UCSD-AML1 (cell line): Measurements from ENCODE around the gene AURKB.
"Not testable (repeated sequence)": the region's sequence is repeated elsewhere in the genome, so short reads cannot be mapped to it uniquely, and the experiment has no call there.

Experiments used
- DNase-seq: peaks from one replicate; lab custom pipeline; 2025; ENCODE audit not compliant: unreplicated experiment; lab: John Stamatoyannopoulos, UW

AURKB gene

DNA sequence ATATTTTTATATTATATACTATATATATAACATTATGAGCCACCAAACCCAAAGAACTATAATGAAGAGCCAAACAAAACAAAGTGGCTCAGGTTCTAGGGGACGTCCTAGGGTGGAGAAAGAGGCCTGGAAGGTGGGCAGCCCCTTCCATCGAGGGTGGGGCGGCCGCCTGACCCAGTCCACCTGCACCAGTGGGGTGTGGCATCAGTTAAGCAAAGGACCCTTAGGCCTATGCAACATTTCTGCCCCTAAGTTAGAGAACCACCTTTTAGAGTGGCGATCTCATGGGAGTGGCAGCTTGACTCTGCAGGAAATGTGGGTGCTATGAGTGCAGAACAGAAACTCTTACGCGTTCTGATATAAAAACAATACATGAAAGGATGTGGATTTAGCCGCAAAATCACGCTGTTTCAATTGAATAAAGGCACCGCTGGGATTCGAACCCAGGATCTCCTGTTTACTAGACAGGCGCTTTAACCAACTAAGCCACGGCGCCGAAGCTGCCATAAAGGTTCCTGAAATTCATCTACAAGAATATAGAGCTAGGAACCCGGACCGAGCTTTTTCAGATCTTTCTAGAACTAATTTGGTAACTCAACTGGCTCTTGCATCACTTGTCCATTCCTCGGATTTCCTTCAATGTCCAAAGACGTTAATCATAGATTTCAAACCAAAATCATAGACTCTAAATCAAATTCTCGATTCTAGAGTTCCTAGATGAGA is 15.6 kb upstream of the AURKB start:
- DNase-seq, result no peak

DNA sequence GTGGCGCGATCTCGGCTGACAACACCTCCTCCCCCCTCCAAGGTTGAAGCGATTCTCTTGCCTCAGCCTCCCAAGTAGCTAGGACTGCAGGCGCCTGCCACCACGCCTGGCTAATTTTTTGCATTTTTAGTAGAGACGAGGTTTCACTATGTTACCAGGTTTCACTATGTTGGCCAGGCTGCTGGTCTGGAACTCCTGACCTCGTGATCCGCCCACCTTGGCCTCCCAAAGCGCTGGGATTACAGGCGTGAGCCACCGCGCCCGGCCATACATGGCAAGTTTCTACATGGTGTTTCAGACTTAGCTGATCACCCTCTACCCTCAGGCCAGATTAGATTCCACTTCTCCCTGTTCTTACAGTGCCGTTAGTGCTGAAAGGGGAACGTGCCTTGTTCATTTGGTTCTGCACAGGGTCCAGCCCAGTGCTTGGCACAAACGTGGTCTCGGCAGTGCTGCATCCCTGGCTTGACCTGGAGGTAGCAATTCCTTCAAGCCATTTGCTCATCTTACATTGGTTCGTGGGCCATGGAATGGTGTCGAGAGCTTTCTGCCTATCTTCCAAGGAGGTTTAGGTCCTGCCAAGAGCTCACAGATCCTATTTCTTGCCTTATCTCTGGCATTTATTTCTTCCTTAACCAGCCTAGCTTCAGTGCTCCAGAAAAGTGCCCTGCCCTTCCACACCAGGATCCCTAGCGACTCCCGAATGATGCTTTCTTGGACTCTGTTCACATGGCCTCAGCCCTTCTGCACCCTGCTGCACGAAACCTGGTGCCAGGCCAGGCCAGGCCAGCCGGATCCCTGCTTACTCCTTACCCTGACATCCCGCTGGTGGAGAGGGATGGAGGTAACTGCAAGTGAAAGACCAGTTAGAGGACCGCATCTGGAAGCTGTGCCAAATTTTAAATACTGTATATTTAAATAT is 14.8 kb upstream of the AURKB start:
- DNase-seq, result no peak

DNA sequence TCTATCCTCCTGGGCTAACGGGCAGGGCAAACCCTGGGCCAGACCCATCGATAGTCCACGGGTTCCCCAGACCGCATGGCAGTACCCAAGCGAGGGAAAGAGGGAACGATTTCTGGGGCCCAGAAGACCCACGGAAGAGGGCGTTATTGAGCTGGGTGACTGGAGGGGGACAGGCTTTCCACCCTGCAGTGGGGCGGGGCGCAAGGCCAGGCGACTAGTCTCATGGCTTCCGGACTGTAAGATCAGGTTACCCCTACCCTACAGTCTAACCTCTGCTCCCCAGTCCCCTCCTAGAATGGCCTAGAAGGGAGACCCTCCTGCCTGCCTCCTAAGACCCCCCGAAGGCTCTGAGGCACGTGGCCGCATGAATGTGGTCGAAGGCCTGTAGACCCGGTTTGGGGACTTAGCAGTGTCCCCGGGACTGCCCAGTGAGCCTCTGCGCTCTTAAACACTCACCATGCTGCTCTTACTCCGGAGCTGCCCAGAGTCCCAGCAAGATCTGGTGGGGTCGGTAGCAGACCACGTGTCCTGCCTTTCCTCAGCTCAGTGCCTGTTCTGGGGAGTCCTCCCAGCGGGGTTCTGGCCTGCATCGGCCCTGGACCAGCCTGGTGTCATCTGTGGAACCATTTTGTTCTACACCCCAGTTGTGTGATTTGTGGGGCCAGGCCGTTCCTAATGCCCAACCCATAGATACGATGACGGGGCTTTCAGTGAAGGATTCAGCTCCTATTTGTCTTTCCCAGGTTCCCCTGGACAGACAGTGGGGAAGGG is 13.2 kb upstream of the AURKB start:
- peak; percentile 85 for DNase-seq

DNA sequence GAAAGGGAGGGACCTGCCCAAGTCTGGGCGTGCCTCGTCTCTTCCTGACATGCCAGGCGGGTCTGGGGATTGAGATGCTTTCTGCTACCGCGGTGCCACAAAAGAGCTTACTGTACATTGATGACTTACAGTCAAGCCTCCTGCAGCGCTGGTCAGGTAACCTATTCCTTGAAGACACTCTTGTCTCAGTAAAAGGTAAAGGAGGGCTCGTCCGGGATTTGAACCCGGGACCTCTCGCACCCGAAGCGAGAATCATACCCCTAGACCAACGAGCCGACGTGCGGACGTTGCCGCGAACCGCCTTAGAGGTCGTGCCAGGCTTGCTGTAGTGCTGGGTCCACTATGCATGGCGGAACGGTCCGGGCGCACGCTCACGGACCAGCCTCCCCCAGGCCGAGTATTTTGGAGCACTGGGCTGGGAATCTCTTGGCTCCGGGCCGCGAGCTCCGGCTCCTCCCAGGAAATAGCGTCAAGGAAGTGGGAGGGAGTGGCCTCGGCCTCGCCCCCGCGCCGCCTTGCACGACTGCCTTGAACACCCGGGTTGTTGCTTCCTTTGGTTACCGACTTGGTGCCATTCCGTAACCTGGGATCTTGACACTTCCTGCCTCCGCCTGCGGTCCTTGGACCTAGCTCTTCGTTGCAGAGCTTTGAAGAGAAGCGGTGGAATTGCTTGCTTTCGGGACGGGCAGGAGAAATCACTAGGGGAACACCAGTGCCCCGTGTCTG is 12.4 kb upstream of the AURKB start:
- DNase-seq, result peak; percentile 95

DNA sequence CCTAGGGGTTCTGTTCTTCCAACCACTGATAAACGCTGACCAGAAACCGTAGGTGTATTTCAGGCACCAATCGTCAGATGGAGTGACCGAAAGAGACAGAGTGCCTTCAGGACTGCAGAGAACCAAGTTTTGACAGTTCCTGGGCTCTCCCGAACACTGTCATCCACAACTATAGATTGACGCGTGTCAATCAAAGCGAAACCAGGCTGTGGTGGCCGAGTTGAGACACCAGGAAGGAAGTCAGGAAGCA is 11.9 kb upstream of the AURKB start:
- no peak for DNase-seq

DNA sequence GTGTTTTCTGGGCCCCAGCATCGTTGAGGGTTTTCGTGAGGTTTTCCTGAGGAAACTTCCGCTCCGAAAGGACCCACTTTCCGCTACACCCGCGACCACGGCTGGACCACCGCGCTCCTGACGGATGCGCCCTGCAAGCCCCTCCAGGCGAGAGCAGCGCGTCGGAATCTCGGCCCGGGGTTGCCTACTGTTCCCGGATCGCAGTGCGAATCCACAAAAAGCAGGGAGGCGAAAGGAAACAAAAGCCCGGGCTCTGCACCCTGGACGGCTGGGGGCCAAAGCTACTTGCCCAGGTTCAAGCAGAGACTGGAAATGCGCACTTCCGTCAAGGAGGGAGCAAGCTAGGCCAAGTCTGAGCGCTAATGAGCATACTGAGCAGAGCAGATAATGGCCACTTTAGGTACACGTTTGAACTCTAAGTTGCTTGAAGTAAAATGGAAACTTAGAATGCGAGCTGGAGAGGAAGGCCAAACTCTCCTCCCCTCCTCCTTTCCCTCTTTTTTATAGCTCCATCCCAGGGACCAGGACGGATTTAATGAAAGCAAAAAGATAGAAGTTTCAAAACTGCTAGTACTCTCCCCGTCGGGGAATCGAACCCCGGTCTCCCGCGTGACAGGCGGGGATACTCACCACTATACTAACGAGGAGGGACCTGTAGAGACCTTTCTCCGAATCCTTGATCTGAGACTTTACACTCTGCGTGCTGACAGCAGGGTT is 11.4 kb upstream of the AURKB start:
- peak; percentile 87 for DNase-seq

DNA sequence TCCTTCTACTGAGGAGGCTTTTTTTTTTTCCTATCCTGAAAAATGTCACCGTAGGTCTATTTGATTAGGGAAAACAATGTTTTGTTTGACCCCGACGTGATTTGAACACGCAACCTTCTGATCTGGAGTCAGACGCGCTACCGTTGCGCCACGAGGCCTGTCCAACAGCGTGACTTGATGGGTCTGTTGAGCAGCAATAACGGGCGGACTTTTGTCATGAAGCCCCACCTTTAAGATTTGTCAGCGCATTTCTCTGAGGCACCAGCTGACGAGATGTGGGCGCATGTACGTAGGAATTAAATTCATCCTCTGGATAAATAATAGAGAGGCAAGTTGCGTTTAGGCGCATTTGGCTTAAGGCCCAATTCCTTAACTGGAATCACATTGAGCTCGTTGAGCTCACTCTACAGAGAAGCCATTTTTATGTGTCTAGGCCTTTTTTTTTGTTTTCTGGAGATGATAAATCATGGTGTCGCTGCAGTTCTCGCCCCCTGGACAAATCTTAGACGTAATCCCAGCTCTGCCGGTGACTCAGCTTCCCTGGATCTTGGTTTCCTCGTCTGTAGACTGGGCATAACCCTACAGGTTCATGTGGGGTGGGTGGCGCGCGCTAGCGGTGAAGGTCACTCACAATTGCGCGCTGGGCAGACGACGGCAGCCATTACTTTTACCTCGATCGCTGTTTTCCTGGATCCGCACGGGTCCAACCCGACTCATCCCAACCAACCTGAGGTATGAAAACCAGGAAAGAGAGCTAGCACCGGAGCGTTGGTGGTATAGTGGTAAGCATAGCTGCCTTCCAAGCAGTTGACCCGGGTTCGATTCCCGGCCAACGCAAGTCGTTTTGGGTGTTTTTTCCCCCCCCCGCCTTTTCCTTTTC is 10.6 kb upstream of the AURKB start:
- DNase-seq, result peak; percentile 92

DNA sequence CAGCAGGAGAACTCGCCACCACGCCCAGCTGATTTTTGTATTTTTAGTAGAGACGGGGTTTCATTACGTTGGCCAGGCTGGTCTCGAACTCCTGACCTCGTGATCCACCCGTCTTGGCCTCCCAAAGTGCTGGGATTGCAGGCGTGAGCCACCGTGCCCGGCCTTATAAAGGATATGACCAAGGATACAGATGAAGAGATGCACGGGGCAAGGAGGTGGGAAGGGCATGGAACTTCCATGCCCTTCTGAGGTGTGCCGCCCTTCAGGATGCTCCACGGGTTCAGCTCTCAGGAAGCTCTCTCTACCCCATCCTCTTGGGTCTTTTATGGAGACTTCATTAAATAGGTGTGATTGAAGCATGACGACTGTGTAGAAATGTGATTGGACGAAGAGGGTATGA is 3.6 kb upstream of the AURKB start:
- not testable (repeated sequence) for DNase-seq

DNA sequence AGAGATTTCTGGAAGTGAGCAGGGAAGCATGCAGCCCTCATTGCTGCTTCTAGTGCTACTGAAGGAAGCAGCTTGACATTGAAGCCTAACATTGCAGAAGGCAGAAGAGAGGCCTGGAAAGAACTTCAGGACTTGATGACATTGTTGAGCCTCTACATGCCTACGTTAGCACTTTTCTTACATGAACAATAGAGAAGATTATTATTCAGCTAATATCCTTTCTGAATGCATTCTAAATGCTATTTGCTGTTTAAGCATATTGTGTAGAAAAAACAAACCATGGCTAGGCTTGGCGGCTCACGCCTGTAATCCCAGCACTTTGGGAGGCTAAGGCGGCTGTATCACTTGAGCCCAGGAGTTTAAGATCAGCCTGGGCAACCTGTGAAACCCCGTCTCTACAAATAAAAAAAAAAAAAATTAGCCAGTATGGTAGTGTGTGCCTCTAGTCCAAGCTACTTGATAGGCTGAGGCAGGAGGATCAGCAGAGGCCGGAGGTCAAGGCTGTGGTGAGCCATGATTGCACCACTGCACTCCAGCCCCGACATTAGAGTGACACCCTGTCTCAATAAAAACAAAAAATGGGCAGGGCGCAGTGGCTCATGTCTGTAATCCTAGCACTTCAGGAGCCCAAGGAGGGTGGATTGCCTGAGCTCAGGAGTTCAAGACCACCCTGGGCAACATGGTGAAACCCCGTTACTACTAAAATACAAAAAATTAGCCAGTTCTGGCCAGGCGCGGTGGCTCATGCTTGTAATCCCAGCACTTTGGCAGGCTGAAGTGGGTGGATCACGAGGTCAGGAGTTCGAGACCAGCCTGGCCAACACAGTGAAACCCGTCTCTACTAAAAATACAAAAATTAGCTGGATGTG is 2.2 kb upstream of the AURKB start:
- DNase-seq, result no peak

DNA sequence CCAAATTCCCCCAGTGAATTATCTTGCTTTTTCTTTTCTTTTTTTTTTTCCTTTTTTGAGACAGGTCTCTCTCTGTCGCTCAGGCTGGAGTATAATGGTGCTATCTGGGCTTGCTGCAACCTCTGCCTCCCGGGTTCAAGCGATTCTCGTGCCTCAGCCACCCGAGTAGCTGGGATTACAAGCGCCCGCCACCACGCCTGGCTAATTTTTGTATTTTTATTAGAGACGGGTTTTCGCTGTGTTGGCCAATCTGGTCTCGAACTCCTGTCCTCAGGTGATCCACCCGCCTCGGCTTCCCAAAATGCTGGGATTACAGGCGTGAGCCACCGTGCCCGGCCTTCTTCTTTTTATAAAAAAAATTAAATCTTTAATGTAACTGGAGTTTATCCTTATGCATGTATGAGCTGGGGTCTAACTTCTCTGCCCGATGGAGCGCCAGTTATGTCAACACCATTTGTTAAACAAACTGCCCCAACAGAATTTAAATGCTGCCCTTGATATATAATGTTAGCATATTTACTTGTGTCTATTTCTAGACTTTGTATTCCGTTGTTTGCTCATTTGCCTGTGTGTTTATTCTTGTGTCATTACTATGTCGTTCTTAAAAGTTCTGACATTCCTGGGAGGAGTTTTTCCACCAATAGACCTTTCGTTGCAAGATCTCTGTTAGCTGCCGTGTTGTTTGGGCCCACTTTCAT is 535 bp upstream of the AURKB start:
- no peak for DNase-seq

DNA sequence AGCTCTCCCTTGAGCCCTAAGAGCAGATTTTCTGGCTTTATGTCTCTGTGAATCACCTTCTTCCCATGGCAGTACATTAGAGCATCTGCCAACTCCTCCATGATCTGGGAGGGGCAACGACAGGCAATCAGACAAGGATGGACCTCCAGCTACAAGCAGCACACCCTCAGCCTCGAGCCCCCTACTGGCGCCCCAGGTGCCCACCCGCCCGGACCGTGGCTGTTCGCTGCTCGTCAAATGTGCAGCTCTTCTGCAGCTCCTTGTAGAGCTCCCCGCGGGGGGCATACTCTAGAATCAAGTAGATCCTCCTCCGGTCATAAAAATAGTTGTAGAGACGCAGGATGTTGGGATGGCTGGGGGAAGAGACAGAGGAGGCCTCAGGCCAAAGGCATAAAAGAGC is 3.8 kb downstream of the AURKB start:
- no peak for DNase-seq

DNA sequence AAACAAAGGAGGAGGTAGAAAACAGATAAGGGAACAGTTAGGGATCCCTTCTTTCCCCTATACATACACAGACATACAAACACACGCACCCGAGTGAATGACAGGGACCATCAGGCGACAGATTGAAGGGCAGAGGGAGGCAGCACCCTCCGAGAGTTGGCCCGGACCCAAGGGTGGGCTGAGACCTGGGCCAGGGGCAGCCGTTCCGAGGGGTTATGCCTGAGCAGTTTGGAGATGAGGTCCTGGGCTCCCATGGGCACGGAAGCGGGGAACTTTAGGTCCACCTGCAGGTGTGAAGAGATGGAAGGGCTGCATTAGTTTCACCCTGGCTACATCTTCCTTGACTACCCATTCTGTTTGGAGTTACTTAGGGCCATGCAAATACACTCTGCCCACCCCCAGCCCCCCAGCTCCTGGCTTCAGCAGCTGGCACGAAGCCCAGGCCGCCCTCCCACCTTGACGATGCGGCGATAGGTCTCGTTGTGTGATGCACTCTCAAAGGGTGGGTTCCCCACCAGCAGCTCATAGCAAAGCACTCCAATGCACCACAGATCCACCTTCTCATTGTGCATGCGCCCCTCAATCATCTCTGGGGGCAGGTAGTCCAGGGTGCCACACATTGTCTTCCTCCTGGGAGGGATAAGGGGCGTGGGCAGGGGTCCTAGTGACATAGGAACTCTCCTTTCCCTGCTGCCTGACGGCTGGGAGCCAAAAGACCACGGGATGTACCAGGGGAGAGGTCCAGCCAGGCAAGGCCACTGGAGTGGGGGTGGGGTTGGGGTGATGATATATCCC is 5.4 kb downstream of the AURKB start:
- no peak for DNase-seq

DNA sequence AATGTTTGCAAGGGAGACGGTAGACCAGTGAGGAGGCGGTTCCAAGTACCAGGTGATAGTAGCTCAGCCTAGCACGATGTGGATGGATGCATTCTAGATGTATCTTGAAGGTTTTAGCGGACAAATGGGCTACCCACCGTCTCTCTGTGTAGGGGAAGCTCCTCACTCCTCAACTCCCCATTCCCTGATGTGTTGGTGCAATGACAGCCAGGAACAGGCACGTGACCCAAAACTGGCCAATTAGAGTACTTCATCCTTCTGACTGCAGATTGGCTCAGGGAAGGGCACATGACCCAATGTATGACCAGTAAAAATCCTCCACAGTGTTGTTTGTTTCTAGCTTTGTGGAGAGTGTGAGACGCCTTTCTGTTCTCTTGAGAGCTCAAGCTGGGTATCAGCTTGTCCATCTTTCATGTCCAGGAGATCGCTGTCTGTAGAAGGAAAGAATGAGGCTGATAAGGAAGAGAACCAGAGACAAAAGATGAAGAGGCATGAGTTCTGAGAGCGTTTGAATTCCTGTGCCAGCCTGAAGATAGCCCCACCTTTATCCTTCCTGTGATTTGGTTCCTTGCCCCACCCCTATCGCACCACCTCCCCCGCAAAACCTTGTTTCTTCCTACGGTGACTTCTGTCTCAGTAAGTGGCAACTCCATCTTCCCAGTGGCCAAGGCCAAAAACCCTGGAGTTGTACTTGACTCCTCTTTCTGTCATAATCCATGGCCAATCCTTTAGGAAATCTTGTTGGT is 18.1 kb downstream of the AURKB start:
- DNase-seq, result no peak

DNA sequence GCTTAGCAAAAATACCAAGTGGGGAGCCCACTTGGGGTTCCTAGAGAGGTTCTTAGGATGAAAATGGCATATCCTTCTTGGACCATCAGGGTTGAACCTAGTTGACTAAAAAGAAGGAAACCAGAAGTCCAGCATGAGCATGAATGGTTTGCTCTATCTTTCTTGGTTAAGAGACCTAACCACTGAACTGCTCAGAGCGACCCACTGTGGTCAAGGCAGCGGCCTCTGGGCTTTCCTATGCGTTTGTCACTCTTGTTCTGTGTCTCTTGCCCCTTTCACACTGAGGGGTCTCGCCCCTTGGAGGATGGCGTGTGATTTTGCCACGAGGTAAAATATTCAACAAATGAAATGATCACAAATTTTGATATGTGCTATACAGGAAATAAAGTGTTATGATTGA is 19.9 kb downstream of the AURKB start:
- DNase-seq, result no peak

DNA sequence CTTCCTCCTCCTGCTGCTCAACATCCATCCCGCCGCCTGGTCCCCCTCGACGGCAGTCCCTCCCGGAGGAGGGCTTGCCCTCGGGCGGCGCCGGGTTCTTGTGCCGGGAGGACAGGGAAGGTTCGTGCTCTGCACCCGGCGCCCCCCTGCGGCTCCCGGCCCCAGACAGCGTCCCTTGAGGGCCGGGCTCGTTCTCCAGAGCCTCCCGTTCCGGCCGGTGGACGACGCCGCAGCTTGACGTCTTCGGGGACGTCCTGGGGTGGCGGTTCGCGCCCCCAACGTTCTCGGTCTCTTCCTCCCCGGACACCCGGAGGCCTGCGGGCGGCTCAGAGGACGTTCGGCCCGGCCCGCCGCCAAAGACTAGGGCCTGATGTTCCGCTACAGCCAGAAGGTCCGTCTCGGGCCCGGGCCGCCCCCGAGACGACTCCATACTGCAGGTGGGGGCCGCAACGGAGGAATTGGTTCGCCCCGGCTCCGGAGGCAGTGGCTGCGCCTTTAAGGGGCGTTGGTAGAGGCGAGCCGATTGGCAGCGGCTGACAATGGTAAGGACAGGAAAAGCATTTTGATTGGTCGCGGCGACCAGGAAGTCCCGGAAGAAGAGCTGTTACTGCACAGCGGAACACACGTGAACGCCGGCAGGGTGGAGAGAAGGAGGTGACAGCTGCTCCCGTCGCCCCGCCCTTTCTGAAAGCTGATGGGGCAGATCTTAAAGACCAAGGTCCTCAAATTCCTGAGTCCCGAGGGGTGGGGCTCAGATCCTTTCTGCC is 20.5 kb downstream of the AURKB start, which contains the start of gene BORCS6:
Gene BORCS6 (minus strand): TSS at position 470 of the 767 bp plus-strand sequence. CDS start 40 bp downstream, at position 430.
- DNase-seq, result peak; percentile 92
